ENCODE results near the gene CHM. TPM values are rescaled to one million over a fixed set of nuclear protein-coding genes. Genes with fewer than 3 reads are reported as not detected.
"Not testable (repeated sequence)": the region's sequence is repeated elsewhere in the genome, so short reads cannot be mapped to it uniquely, and the experiment has no call there.

Gene CHM
- total RNA-seq, 1 donor from 2014 or later = 15.7 TPM

DNA sequence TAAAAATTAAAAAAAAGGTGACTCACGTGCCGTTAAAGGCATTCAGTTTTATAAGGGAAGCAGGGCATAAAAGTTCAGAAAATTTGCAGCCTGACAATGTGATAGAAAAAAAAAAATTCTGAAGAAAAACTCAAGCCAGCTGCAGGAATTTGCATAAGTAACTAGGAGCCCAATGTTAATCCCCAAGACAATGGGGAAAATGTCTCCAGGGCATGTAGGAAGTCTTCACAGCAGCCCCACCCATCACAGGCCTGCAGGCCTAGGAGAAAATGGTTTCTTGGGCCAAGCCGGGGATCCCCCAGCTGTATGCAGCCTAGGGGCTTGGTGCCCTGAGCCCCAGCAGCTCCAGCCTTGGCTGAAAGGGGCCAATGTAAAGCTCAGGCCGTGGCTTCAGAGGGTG, 31.2 kb downstream of the CHM start:
- H3K9me3 Mint-ChIP-seq = peaks cover 5% of the 10 kb centered on the region
- intact Hi-C loops (cut with micrococcal nuclease) = no loop called here
- H3K27me3 Mint-ChIP-seq (ENCODE audit: insufficient read depth) = no peaks in the 10 kb centered on the region
- peaks cover 19% of the 10 kb centered on the region for H3K36me3 Mint-ChIP-seq (ENCODE audit: low read depth)
- DNase-seq (ENCODE audit: low spot score) = no peak
- H3K4me1 Mint-ChIP-seq (ENCODE audit: low read depth) = peaks cover 15% of the 10 kb centered on the region
- no peak overlapping the region for H3K4me3 Mint-ChIP-seq
- no peak overlapping the region for H3K27ac Mint-ChIP-seq

GRCh38 chrX:86014959-86015358, 32.4 kb downstream of the CHM start:
- H3K27ac Mint-ChIP-seq; intact Hi-C loops (cut with micrococcal nuclease); H3K9me3 Mint-ChIP-seq; DNase-seq (ENCODE audit: low spot score); H3K4me3 Mint-ChIP-seq; H3K27me3 Mint-ChIP-seq (ENCODE audit: insufficient read depth): not testable (repeated sequence)
- H3K4me1 Mint-ChIP-seq (ENCODE audit: low read depth) = peaks cover 15% of the 10 kb centered on the region
- H3K36me3 Mint-ChIP-seq (ENCODE audit: low read depth) = peaks cover 19% of the 10 kb centered on the region

GRCh38 chrX:86014421-86014820, 32.9 kb downstream of the CHM start:
- H3K36me3 Mint-ChIP-seq (ENCODE audit: low read depth) = peaks cover 21% of the 10 kb centered on the region
- intact Hi-C loops (cut with micrococcal nuclease) = no loop called here
- peak overlapping the region; percentile 40 for H3K27ac Mint-ChIP-seq

GRCh38 chrX:86013792-86014191, 33.6 kb downstream of the CHM start:
- peaks cover 23% of the 10 kb centered on the region for H3K36me3 Mint-ChIP-seq (ENCODE audit: low read depth)
- H3K27ac Mint-ChIP-seq = no peak overlapping the region

More at GRCh38 chrX:86014421-86014820, 32.9 kb downstream of the CHM start:
- H3K9me3 Mint-ChIP-seq = peaks cover 5% of the 10 kb centered on the region
- H3K27me3 Mint-ChIP-seq (ENCODE audit: insufficient read depth) = no peaks in the 10 kb centered on the region
- H3K4me1 Mint-ChIP-seq (ENCODE audit: low read depth) = peaks cover 15% of the 10 kb centered on the region
- H3K4me3 Mint-ChIP-seq = no peak overlapping the region
- no peak for DNase-seq (ENCODE audit: low spot score)

GRCh38 chrX:86012188-86012587, 35.2 kb downstream of the CHM start:
- Mint-ChIP-seq H3K27me3 (ENCODE audit: insufficient read depth) (no peaks in the 10 kb centered on the region), H3K27ac (no peak overlapping the region), H3K4me3 (no peak overlapping the region), H3K9me3 (peaks cover 5% of the 10 kb centered on the region), H3K4me1 (ENCODE audit: low read depth) (peaks cover 11% of the 10 kb centered on the region), H3K36me3 (ENCODE audit: low read depth) (peaks cover 19% of the 10 kb centered on the region)
- intact Hi-C loops (cut with micrococcal nuclease) = no loop called here
- no peak for DNase-seq (ENCODE audit: low spot score)

More at GRCh38 chrX:86013792-86014191, 33.6 kb downstream of the CHM start:
- Mint-ChIP-seq H3K9me3 (peaks cover 5% of the 10 kb centered on the region), H3K4me3 (no peak overlapping the region), H3K4me1 (ENCODE audit: low read depth) (peaks cover 14% of the 10 kb centered on the region), H3K27me3 (ENCODE audit: insufficient read depth) (no peaks in the 10 kb centered on the region)
- intact Hi-C loops (cut with micrococcal nuclease) = no loop called here
- DNase-seq (ENCODE audit: low spot score) = no peak

DNA sequence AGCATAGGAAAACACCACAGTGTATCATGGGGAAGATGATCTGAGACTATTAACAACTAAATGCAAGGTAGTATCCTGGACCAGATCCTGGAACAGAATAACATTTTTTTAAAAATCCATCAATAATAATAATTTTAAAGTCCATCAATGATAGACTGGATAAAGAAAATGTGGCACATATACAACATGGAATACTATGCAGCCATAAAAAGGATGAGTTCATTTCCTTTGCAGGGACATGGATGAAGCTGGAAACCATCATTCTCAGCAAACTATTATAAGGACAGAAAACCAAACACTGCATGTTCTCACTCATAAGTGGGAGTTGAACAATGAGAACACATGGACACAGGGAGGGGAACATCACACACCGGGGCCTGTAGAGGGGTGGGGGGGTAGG, 37.6 kb downstream of the CHM start:
- H3K9me3 Mint-ChIP-seq; H3K27me3 Mint-ChIP-seq (ENCODE audit: insufficient read depth); H3K4me3 Mint-ChIP-seq; H3K27ac Mint-ChIP-seq; DNase-seq (ENCODE audit: low spot score); intact Hi-C loops (cut with micrococcal nuclease): not testable (repeated sequence)
- H3K36me3 Mint-ChIP-seq (ENCODE audit: low read depth) = peaks cover 16% of the 10 kb centered on the region
- H3K4me1 Mint-ChIP-seq (ENCODE audit: low read depth) = peaks cover 11% of the 10 kb centered on the region

DNA sequence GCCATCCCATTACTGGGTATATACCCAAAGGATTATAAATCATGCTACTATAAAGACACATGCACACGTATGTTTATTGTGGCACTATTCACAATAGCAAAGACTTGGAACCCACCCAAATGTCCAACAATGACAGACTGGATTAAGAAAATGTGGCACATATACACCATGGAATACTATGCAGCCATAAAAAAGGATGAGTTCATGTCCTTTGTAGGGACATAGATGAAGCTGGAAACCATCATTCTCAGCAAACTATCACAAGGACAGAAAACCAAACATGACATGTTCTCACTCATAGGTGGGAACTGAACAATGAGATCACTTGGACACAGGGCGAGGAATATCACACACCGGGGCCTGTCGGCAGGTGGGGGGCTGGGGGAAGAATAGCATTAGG, 39.5 kb downstream of the CHM start:
- H3K27me3 Mint-ChIP-seq (ENCODE audit: insufficient read depth); DNase-seq (ENCODE audit: low spot score); H3K9me3 Mint-ChIP-seq; H3K27ac Mint-ChIP-seq; H3K4me3 Mint-ChIP-seq; intact Hi-C loops (cut with micrococcal nuclease): not testable (repeated sequence)
- peaks cover 14% of the 10 kb centered on the region for H3K36me3 Mint-ChIP-seq (ENCODE audit: low read depth)
- peaks cover 13% of the 10 kb centered on the region for H3K4me1 Mint-ChIP-seq (ENCODE audit: low read depth)

GRCh38 chrX:86002076-86002896, 45.1 kb downstream of the CHM start:
- peak; percentile 12 for DNase-seq (ENCODE audit: low spot score)
- no peaks in the 10 kb centered on the region for H3K9me3 Mint-ChIP-seq
- H3K27ac Mint-ChIP-seq = no peak overlapping the region
- H3K4me3 Mint-ChIP-seq = no peak overlapping the region
- H3K36me3 Mint-ChIP-seq (ENCODE audit: low read depth) = peaks cover 6% of the 10 kb centered on the region
- intact Hi-C loops (cut with micrococcal nuclease) = no loop called here
- peaks cover 1% of the 10 kb centered on the region for H3K27me3 Mint-ChIP-seq (ENCODE audit: insufficient read depth)
- peaks cover 21% of the 10 kb centered on the region for H3K4me1 Mint-ChIP-seq (ENCODE audit: low read depth)

DNA sequence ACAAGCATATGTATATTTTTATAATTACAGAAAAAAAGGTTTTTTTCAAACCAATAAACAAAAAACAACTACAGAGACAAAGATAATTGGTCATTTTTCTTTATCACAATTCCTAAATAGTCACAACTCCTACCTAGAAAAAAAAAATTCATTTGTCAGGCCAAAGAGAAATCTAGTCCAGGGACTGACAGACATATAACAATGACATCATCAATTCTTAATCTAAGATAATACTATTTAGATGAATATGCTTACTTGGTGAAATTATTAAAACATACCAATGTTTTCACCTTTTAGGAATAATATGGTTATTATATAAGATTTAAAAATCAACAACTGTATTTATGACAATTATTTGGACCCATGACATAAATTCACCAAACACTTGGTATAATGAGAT, 48.4 kb downstream of the CHM start:
- no peak for DNase-seq (ENCODE audit: low spot score)
- Mint-ChIP-seq H3K27me3 (ENCODE audit: insufficient read depth) (peaks cover 1% of the 10 kb centered on the region), H3K9me3 (no peaks in the 10 kb centered on the region), H3K36me3 (ENCODE audit: low read depth) (peaks cover 3% of the 10 kb centered on the region), H3K27ac (no peak overlapping the region), H3K4me3 (no peak overlapping the region), H3K4me1 (ENCODE audit: low read depth) (peaks cover 12% of the 10 kb centered on the region)
- intact Hi-C loops (cut with micrococcal nuclease) = no loop called here

- Mint-ChIP-seq H3K27me3 (ENCODE audit: insufficient read depth) (no peaks in the 10 kb centered on the region), H3K36me3 (ENCODE audit: low read depth) (peaks cover 7% of the 10 kb centered on the region), H3K4me3 (no peak overlapping the region)
These were observed 50.8 kb downstream of the CHM start for GRCh38 chrX:85996555-85996954.

GRCh38 chrX:85995641-85996040, 51.7 kb downstream of the CHM start:
- Mint-ChIP-seq H3K4me1 (ENCODE audit: low read depth) (peaks cover 14% of the 10 kb centered on the region), H3K36me3 (ENCODE audit: low read depth) (peaks cover 7% of the 10 kb centered on the region), H3K27me3 (ENCODE audit: insufficient read depth) (no peaks in the 10 kb centered on the region), H3K27ac (no peak overlapping the region), H3K4me3 (no peak overlapping the region), H3K9me3 (no peaks in the 10 kb centered on the region)
- intact Hi-C loops (cut with micrococcal nuclease) = no loop called here
- DNase-seq (ENCODE audit: low spot score) = no peak

More at GRCh38 chrX:85996555-85996954, 50.8 kb downstream of the CHM start:
- no peak for DNase-seq (ENCODE audit: low spot score)
- Mint-ChIP-seq H3K9me3 (no peaks in the 10 kb centered on the region), H3K4me1 (ENCODE audit: low read depth) (peaks cover 14% of the 10 kb centered on the region), H3K27ac (no peak overlapping the region)
- intact Hi-C loops (cut with micrococcal nuclease) = no loop called here

- H3K27ac Mint-ChIP-seq = no peak overlapping the region
- no peak for DNase-seq (ENCODE audit: low spot score)
- H3K27me3 Mint-ChIP-seq (ENCODE audit: insufficient read depth) = no peaks in the 10 kb centered on the region
- H3K4me3 Mint-ChIP-seq = no peak overlapping the region
- H3K4me1 Mint-ChIP-seq (ENCODE audit: low read depth) = peaks cover 14% of the 10 kb centered on the region
- peaks cover 9% of the 10 kb centered on the region for H3K36me3 Mint-ChIP-seq (ENCODE audit: low read depth)
- intact Hi-C loops (cut with micrococcal nuclease) = no loop called here
- H3K9me3 Mint-ChIP-seq = no peaks in the 10 kb centered on the region
These were observed 52.6 kb downstream of the CHM start for GRCh38 chrX:85994797-85995196.

DNA sequence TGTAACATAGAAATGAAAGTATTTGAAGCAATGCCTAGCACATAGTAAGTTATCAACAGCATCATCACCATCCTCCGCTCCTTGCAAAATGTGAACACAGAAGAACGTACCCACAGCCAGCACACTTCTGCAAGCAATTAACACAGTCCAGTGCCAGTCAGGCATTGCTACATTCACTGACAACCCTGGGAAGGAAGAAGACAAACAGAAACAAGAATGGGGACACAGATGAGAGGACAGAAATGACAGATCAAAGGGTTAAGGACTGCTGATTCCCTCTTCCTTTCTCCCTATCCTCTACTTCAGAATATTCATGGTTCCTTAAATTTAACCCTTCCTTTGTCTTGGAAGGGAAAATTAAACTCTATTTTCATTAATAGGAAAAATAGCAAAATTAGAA, 53.1 kb downstream of the CHM start:
- Mint-ChIP-seq H3K9me3 (no peaks in the 10 kb centered on the region), H3K27ac (no peak overlapping the region), H3K36me3 (ENCODE audit: low read depth) (peaks cover 9% of the 10 kb centered on the region), H3K4me3 (no peak overlapping the region), H3K4me1 (ENCODE audit: low read depth) (peaks cover 14% of the 10 kb centered on the region), H3K27me3 (ENCODE audit: insufficient read depth) (no peaks in the 10 kb centered on the region)
- intact Hi-C loops (cut with micrococcal nuclease) = no loop called here
- DNase-seq (ENCODE audit: low spot score) = no peak

Measured in activated T-helper 1 cell treated with anti-CD3 and anti-CD28 coated beads, Interleukin-12 subunit alpha, Interleukin-12 subunit beta, Interleukin-2, Interleukin-4 antibody, amounts not matched to agents 30 ng/mL and 10 ng/mL and 1 ng/mL, durations not matched to agents 14 hours and 24 hours and 36 hours (primary cell).